ENCODE results near the gene DCXR. TPM values are rescaled to one million over a fixed set of nuclear protein-coding genes. Genes with fewer than 3 reads are reported as not detected.

DCXR gene
- total RNA-seq, 1 donor from 2014 or later, result 49.9 TPM

GRCh38 chr17:82055023-82055964 is 17.8 kb upstream of the DCXR start:
- Histone ChIP-seq H3K4me1 (ENCODE audit: insufficient read depth, low read length) (peaks cover 16% of the 10 kb centered on the region), H3K27me3 (ENCODE audit: insufficient read depth, low read length) (no peaks in the 10 kb centered on the region), H3K4me2 (ENCODE audit: low read length) (no peak overlapping the region), H4K20me1 (ENCODE audit: insufficient read depth, low read length) (peaks cover 52% of the 10 kb centered on the region), H2AFZ (ENCODE audit: low read depth, low read length) (no peak overlapping the region), H3K27ac (ENCODE audit: low read depth, low read length) (no peak overlapping the region), H3K9ac (ENCODE audit: low read length) (no peak overlapping the region), H3K4me3 (ENCODE audit: insufficient read depth, low read depth, low read length) (no peak overlapping the region), H3K79me2 (ENCODE audit: insufficient read depth, low read length) (peaks cover 42% of the 10 kb centered on the region), H3K9me3 (ENCODE audit: insufficient read depth, low read depth, low read length) (no peaks in the 10 kb centered on the region), H3K36me3 (ENCODE audit: insufficient read depth, low read length) (peaks cover 3% of the 10 kb centered on the region)
- Mint-ChIP-seq H3K27me3 (ENCODE audit: low read depth, unreplicated experiment) (no peaks in the 10 kb centered on the region), H3K27ac (ENCODE audit: unreplicated experiment) (no peak overlapping the region), H3K4me3 (ENCODE audit: unreplicated experiment) (no peak overlapping the region), H3K36me3 (ENCODE audit: low read depth, unreplicated experiment) (peaks cover 2% of the 10 kb centered on the region), H3K9me3 (ENCODE audit: unreplicated experiment) (no peaks in the 10 kb centered on the region), H3K4me1 (ENCODE audit: low read depth, unreplicated experiment) (peaks cover 5% of the 10 kb centered on the region)
- TF ChIP-seq, protein P1, sequence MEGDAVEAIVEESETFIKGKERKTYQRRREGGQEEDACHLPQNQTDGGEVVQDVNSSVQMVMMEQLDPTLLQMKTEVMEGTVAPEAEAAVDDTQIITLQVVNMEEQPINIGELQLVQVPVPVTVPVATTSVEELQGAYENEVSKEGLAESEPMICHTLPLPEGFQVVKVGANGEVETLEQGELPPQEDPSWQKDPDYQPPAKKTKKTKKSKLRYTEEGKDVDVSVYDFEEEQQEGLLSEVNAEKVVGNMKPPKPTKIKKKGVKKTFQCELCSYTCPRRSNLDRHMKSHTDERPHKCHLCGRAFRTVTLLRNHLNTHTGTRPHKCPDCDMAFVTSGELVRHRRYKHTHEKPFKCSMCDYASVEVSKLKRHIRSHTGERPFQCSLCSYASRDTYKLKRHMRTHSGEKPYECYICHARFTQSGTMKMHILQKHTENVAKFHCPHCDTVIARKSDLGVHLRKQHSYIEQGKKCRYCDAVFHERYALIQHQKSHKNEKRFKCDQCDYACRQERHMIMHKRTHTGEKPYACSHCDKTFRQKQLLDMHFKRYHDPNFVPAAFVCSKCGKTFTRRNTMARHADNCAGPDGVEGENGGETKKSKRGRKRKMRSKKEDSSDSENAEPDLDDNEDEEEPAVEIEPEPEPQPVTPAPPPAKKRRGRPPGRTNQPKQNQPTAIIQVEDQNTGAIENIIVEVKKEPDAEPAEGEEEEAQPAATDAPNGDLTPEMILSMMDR (IDR thresholded peaks at IDR 0.05; ENCODE audit: insufficient read depth, low read depth, low read length), result no peak
- TF ChIP-seq EZH2 (IDR thresholded peaks at IDR 0.05; ENCODE audit: insufficient read depth, low read length), result no peak
- FAIRE-seq (no peak), DNase-seq (ENCODE audit: low read depth) (no peak)

GRCh38 chr17:82054351-82055022 is 17.0 kb upstream of the DCXR start:
- DNase-seq (ENCODE audit: low read depth) (no peak), FAIRE-seq (no peak)
- Histone ChIP-seq H3K27me3 (ENCODE audit: insufficient read depth, low read length) (no peaks in the 10 kb centered on the region), H3K27ac (ENCODE audit: low read depth, low read length) (no peak overlapping the region), H3K9me3 (ENCODE audit: insufficient read depth, low read depth, low read length) (no peaks in the 10 kb centered on the region), H2AFZ (ENCODE audit: low read depth, low read length) (no peak overlapping the region), H3K4me1 (ENCODE audit: insufficient read depth, low read length) (peaks cover 17% of the 10 kb centered on the region), H3K79me2 (ENCODE audit: insufficient read depth, low read length) (peaks cover 43% of the 10 kb centered on the region), H3K9ac (ENCODE audit: low read length) (no peak overlapping the region), H3K4me3 (ENCODE audit: insufficient read depth, low read depth, low read length) (no peak overlapping the region), H3K4me2 (ENCODE audit: low read length) (no peak overlapping the region), H4K20me1 (ENCODE audit: insufficient read depth, low read length) (peaks cover 45% of the 10 kb centered on the region), H3K36me3 (ENCODE audit: insufficient read depth, low read length) (peaks cover 3% of the 10 kb centered on the region)
- Mint-ChIP-seq H3K36me3 (ENCODE audit: low read depth, unreplicated experiment) (no peaks in the 10 kb centered on the region), H3K9me3 (ENCODE audit: unreplicated experiment) (no peaks in the 10 kb centered on the region), H3K27me3 (ENCODE audit: low read depth, unreplicated experiment) (no peaks in the 10 kb centered on the region), H3K27ac (ENCODE audit: unreplicated experiment) (no peak overlapping the region), H3K4me3 (ENCODE audit: unreplicated experiment) (no peak overlapping the region), H3K4me1 (ENCODE audit: low read depth, unreplicated experiment) (peaks cover 5% of the 10 kb centered on the region)
- TF ChIP-seq EZH2 (IDR thresholded peaks at IDR 0.05; ENCODE audit: insufficient read depth, low read length), result no peak
- TF ChIP-seq, protein P1 (IDR thresholded peaks at IDR 0.05; ENCODE audit: insufficient read depth, low read depth, low read length), result no peak

Data from astrocyte (in vitro differentiated cells and primary cell).